Measurements from ENCODE around the gene TSPO2. TPM values are rescaled to one million over a fixed set of nuclear protein-coding genes. Genes with fewer than 3 reads are reported as not detected.

Gene TSPO2
- total RNA-seq, 2 experiments from 2014 or later = not detected

Other genes with a start within 250 kb of the TSPO2 start
- gene UNC5CL, start 3.2 kb upstream of the TSPO2 start, total RNA-seq = 1 to 10 TPM; 1.1 TPM
- gene APOBEC2, start 10.7 kb downstream of the TSPO2 start, total RNA-seq = not detected
- 10 to 100 TPM; 30.2 to 31.9 TPM for gene OARD1, start 29.9 kb downstream of the TSPO2 start, total RNA-seq
- gene NFYA, start 30.5 kb downstream of the TSPO2 start, total RNA-seq = 10 to 100 TPM; 32.3 to 32.5 TPM
- gene TREML1, start 111.9 kb downstream of the TSPO2 start, total RNA-seq = not detected
- not detected for gene TREM2, start 120.6 kb downstream of the TSPO2 start, total RNA-seq
- 10 to 100 TPM; 23.5 to 24.9 TPM for gene TREML2, start 158.7 kb downstream of the TSPO2 start, total RNA-seq
- gene TREML4, start 185.9 kb downstream of the TSPO2 start, total RNA-seq = not detected
- gene TREM1, start 244.2 kb downstream of the TSPO2 start, total RNA-seq = not detected